Measurements from ENCODE around the gene DPEP1.
"Not testable (repeated sequence)": the region's sequence is repeated elsewhere in the genome, so short reads cannot be mapped to it uniquely, and the experiment has no call there.

DPEP1 gene

GRCh38 chr16:89577055-89577759, 36.2 kb upstream of the DPEP1 start:
- DNase-seq (ENCODE audit: low read depth), result no peak

GRCh38 chr16:89579351-89579750, 34.1 kb upstream of the DPEP1 start:
- DNase-seq (ENCODE audit: low read depth), result no peak

- DNase-seq (ENCODE audit: low read depth), result no peak
These were observed 32.3 kb upstream of the DPEP1 start for GRCh38 chr16:89581045-89581695.

GRCh38 chr16:89581861-89582563, 31.4 kb upstream of the DPEP1 start:
- DNase-seq (ENCODE audit: low read depth), result no peak

GRCh38 chr16:89582614-89583196, 30.7 kb upstream of the DPEP1 start:
- no peak for DNase-seq (ENCODE audit: low read depth)

- no peak for DNase-seq (ENCODE audit: low read depth)
These were observed 30.1 kb upstream of the DPEP1 start for GRCh38 chr16:89583197-89583894.

GRCh38 chr16:89583895-89584644, 29.4 kb upstream of the DPEP1 start:
- DNase-seq (ENCODE audit: low read depth), result no peak

GRCh38 chr16:89584768-89585549, 28.5 kb upstream of the DPEP1 start:
- DNase-seq (ENCODE audit: low read depth), result no peak

GRCh38 chr16:89586218-89586617, 27.2 kb upstream of the DPEP1 start:
- no peak for DNase-seq (ENCODE audit: low read depth)

- DNase-seq (ENCODE audit: low read depth), result no peak
These were observed 26.6 kb upstream of the DPEP1 start for GRCh38 chr16:89586853-89587252.

- DNase-seq (ENCODE audit: low read depth), result not testable (repeated sequence)
These were observed 25.8 kb upstream of the DPEP1 start for GRCh38 chr16:89587676-89588075.

GRCh38 chr16:89588413-89589109, 24.9 kb upstream of the DPEP1 start:
- DNase-seq (ENCODE audit: low read depth), result no peak

GRCh38 chr16:89589241-89589926, 24.1 kb upstream of the DPEP1 start:
- no peak for DNase-seq (ENCODE audit: low read depth)

- DNase-seq (ENCODE audit: low read depth), result no peak
These were observed 19.6 kb upstream of the DPEP1 start for GRCh38 chr16:89593841-89594240.

- DNase-seq (ENCODE audit: low read depth), result no peak
These were observed 17.9 kb upstream of the DPEP1 start for GRCh38 chr16:89595330-89596060.

- no peak for DNase-seq (ENCODE audit: low read depth)
These were observed 17.3 kb upstream of the DPEP1 start for GRCh38 chr16:89596061-89596689.

GRCh38 chr16:89596957-89597649, 16.3 kb upstream of the DPEP1 start:
- no peak for DNase-seq (ENCODE audit: low read depth)

GRCh38 chr16:89598199-89598598, 15.2 kb upstream of the DPEP1 start:
- DNase-seq (ENCODE audit: low read depth), result no peak
